ENCODE results near the gene KCNJ6.

The KCNJ6 gene

DNA sequence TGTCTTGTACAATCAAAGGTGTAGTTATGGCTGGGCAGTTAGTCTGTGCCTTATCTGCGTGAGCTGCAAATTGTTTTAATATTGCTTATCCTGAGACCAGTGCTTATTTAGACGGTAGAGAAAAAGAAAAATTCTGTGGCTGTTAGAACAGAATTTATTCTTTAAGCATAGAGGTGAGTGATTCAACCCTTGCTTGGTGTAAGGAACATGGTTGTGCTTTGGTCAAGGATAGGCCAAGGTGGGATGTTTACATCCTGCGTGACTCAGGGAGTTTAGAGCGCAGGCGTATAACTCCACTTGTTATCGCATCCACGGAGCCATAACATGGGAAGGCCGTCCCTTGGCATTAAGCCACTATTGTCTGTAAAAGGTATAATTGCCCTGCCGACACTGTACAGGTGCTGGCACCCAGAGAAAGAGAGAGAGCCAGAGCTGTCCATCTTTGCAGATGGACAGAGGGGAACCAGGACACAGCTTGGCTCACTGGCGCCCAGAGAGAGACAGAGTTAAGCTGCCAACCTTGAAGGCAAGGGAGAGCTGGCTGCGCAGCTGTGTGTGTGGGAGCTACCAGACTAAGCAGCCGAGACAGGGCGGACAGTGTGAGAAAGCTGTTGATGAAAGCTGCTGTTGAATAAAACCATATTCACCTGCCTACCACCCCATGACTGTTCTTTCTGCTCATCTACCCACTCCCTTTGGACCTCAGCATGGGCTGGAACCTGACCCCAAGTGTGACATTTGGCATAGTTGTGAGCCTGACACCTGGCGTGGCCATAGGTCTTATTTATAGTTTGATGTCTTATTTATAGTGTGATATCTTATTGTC, 349.3 kb downstream of the KCNJ6 start:
- no peak for DNase-seq (ENCODE audit: low read depth in 2 of 2)

DNA sequence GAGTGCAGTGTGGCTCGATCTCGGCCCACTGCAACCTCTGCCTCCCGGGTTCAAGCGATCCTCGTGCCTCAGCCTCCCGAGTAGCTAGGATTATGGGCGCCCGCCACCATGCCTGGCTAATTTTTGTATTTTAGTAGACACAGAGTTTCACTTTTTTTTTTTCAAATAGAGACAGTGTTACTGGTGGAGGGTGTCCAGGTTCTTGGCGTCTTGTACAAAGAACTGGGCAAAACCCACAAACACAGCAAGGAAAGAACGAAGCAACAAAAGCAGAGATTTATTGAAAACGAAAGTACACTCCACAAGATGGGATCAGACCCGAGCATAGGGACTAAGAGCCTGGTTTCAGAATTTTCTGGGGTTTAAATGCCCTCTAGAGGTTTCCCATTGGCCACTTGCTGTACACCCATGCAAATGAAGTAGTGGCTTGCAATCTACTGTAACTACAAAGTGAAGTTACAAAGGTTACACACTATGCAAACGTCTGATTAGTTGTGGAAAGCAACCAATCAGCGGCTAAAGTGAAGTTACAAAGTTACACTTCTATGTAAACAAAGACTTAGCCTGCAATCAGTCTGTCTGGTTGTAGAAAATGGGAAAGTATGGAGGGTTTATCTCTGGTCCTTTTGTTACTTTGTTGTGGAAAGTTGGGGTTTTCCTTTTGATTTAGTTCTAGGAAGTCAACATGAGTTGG, 350.6 kb downstream of the KCNJ6 start:
- no peak for DNase-seq (ENCODE audit: low read depth in 2 of 2)

DNA sequence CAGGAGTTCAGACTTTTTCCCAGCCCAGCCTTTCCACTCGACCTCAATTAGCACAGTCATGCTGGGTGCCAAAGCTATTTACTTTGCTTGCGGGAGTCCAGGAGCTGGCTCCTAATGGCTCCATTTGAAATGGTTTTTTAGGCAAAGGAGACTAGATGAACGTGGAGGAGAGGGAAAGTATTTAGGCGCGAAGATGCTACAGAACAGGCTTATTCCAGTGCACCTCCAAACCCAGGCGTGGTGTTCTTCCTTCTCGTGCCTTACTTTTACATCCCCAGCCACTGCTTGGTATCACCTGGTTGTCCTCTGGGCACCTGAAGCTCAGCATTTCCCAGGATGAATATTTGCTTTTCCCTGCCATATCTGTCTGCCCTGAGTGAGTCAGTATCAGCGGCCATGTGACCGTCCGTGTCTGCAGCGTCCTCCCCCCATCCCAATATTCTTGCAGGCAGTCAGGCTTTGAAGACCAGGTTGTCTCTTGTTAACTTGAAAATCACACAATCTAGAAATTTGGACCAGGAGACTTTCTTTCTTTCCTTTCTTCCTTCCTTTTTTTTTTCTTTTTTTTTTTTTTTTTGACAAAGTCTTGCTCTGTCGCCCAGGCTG, 351.2 kb downstream of the KCNJ6 start:
- no peak for DNase-seq (ENCODE audit: low read depth in 2 of 2)

DNA sequence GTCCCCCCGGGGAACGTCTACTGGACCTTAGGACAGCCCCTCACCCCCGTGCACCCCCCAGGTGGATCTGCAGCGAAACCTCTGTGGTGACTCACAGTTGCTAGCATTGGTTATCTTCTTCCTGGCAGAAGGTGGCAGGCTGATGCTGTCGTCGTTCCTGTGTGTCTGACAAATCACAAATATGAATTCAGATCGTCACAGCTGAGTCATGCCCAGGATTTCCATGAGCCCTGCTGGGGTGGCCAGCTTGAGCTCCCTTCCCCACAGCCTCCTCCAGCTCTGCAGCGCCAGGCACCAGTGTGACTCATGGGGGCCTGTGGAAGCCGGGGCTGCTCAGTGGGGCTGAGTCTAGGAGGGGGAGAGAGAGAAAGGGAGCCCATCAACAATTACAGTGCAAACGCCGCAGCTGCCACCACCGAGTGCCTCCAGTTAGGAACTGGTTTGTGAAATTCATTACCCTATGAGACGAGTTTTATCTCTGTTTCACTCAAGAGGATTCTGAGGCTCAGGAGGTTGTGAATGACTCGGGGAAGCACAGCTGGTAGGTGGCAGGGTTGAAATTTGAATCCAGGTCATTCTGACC, 351.8 kb downstream of the KCNJ6 start:
- DNase-seq (ENCODE audit: low read depth in 2 of 2) = peak; percentile 76 to 79

DNA sequence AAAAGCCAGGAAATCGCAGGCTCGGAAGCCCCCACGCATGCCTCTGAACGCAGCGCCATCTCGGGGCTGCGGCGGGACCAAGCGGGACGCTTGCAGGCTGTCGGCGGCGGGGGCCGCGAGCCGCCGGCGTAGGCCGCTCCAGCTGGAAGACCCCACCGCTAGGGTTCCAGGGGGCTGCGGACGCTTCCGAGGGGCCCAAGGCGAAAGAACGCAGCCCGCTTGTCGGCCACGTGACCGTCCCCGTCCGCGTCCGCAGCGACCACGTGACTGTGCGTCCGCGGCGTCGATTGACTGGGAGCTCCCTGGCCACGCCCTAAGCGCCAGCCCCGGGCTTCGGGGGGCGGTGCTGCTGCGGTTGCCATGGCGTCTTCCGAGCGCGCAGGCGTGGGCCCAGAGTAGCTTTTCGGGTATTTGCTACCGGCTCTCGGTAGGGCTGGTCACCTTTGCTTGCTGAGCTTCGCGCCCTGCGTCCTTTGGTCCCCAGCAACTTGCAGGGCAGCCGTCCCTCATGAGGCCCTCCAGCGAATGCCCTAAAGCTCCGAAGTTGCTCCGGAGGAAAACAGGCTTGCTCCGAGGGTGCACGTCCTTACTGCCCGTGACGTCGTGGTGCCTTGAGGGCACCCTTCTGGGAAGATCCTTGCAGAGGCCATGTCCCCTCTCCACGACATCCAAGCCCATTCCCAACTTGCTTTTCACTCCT, 352.5 kb downstream of the KCNJ6 start:
- DNase-seq (ENCODE audit: low read depth in 2 of 2) = peak; percentile 85 to 88

DNA sequence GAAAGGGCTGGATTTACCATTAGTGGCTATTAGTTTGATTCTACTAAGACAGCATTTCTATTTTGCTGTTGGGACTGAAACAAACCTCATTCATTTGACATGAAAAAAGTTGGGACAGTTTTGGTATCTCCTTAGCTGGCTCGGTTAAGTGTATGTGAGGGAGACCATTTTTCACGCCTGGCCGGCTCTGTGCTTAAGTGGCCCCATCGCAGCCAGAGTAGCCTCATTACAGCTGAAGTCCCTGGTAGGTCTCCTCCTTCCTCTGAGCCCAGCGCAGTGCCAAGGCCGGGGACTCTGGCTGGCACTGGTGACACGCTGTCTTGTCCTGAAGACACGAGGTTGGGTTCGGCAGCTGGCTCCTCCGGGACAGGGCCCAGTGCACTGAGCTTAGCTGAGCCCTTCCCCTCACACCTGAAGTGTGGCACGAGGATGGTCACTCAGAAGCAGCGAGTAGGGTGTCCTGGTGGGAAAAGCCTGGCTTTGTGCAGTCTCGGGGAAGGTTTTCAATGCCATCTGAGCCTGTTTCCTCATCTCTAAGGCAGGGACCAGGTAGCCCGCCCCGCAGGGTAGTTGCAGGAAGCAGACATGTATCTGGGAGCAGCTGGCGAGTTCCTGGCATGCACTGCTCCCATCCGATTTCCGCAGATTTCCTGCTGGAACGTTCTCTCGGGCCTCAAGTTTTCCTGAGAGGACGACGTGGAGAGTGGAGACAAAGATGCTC, 353.2 kb downstream of the KCNJ6 start:
- DNase-seq (ENCODE audit: low read depth in 2 of 2) = no peak

DNA sequence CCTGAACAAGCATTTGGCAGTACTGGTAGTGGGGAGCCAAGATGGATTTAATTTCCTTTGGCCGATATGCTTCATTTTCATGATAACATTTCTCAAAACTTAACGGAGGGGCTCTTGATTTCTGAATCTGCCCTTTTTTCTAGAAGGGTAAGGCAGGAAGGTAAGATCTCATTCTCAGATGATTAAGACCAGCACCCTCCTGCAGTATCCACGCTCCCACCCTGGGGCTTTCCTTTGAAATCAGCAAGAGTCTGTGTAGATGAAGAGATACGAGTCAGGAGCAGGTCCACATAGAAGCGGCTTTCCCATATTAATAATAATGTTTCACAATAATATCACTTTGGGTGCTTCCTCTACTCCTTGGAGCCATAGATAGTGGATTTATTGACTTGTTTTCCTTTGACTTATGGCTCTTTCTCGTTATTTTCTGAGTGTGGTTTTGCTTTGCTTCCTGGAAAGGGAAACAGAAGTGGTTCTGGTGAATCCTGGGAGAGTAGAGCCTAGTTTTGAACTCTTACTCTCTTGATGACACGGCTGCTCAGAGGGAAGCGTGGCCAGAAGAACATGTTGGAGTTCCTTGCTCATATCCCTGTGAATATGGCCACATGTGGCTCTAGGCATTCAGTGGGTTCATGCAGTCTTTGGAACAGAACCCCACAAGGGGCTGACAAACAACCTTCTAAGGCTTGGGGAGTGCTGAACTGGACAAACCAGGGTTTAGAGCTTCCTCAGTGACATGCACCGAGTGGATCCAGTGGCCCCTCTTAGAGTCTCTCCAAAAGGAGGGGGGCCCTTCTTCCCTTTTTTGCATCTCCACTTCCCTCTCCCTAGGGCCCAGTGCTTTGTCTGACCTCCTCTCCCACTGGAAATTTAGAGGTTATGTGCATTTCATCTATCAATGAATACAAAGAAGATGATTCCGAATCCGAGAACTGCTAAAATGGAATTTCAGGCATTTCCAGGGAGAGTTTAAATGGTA, 354.0 kb downstream of the KCNJ6 start:
- DNase-seq (ENCODE audit: low read depth in 2 of 2) = no peak

DNA sequence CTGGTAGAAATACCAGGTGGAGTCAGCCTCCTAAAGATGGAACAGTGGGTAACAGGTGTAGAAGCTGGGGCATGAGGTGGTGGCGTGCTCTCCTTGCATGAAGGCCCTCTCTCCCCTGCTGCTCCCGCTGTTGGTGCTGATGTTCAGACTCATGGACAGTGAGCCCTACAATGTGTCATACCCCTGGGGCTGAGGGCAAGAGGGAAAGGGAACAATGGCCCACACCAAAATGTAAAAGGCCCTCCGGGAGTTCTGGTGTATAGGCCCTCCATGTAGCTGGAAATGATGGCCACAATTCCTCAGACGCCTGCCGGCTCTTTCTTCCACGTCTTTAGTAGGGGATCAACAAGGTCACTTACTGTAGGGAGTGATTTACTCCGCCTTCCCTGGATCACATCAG, 354.8 kb downstream of the KCNJ6 start:
- DNase-seq (ENCODE audit: low read depth in 2 of 2) = no peak

DNA sequence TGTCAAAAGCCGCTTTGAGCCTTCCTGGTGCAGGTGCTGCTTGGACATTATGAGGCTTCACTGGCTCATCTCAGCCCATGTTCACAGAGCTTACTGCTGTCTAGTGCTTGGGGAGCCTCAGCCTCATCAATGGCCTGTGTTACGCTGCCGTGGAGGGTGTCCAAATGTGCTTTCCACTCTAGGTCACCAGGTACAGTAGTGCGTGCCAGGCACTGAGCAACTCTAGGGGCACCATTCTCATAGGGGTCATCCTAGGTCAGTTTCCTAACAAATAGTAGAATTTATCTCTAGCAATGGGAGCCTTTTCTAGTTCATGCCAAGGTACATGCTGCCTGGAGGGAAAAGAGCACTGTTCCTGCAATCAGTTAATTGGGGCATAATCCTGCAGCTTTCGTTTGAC, 355.9 kb downstream of the KCNJ6 start:
- DNase-seq (ENCODE audit: low read depth in 2 of 2) = no peak

DNA sequence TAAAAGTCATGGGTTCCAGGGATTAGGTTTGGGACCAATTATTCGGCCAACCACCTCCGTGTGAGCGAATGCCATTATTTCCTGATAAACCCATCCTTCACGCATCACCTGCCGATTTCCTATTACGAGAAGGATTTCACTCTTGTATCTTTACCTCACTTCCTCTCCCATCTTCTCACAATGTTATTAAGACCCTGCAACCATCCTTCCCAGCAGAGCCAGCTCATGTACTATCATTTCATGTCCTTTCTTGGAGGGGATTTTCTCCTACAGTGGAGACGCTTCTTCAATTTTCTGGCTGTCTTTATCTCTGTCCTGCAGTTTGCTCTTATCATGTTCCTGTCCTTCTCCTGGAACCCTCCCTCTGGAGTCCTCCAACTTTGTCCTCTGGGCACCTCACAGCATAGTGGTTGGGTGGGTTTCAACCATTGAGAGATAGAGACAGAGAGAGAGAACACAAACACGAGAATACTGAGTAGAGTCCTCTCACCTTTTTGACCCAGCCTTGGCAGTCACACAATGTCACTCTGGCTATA, 357.5 kb downstream of the KCNJ6 start:
- no peak for DNase-seq (ENCODE audit: low read depth in 2 of 2)

Data from activated CD4-positive, alpha-beta T cell treated with anti-CD3 and anti-CD28 coated beads for 24 hours (primary cell).